Fibroblast of peridontal ligament (primary cell): ENCODE measurements around the gene DLGAP1.
A peak's percentile ranks its signal among the peaks of the same experiment; 100 is the strongest.

Experiments
- DNase-seq: peaks from one replicate; pipeline ENCODE4 v3.0.0-alpha.2; 2010; ENCODE audit errors: extremely low read depth

The DLGAP1 gene

GRCh38 chr18:3538954-3539617, 916.0 kb downstream of the DLGAP1 start:
- no peak for DNase-seq

- peak; percentile 82 for DNase-seq
Observed at GRCh38 chr18:3538456-3538855, 916.7 kb downstream of the DLGAP1 start.

DNA sequence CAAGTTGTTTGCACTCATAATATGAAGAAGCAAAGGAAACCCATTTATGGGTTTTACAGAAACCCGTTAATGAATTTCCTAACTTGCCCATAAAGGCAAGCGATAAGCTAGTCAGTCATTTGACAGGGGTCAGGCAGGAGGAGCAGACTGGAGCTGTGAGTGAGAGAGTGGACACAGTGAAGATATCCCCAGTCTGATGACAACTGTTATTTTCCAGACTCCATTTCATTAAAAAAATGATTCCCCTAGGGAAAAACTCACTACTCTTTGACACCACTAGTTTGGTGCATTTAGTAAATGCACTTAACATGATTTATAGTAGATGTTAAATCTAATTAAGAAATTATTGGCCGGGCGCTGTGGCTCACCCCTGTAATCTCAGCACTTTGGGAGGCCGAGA, 924.3 kb downstream of the DLGAP1 start:
- DNase-seq: no peak

GRCh38 chr18:3529601-3530000, 925.5 kb downstream of the DLGAP1 start:
- DNase-seq: no peak

GRCh38 chr18:3529077-3529476, 926.0 kb downstream of the DLGAP1 start:
- DNase-seq: no peak

DNA sequence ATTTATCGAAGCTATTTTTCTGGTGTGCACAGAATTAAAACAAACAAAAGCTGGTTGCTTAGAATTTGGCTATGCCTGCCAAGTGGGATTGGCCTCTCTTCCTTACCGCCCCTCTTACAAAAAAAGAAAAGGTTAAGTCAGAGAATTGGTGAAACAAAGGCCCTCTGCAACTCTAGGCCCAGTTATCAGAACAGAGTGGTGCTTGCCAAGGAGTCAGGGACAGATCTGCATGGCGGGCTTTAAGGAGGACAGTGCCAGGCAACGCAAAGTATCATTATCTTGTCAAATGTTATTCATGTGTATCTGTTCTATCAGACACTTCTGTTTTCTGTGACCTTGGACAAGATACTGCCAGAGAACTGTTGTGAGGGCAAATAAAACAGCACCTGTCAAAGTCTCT, 926.9 kb downstream of the DLGAP1 start:
- DNase-seq: no peak

DNA sequence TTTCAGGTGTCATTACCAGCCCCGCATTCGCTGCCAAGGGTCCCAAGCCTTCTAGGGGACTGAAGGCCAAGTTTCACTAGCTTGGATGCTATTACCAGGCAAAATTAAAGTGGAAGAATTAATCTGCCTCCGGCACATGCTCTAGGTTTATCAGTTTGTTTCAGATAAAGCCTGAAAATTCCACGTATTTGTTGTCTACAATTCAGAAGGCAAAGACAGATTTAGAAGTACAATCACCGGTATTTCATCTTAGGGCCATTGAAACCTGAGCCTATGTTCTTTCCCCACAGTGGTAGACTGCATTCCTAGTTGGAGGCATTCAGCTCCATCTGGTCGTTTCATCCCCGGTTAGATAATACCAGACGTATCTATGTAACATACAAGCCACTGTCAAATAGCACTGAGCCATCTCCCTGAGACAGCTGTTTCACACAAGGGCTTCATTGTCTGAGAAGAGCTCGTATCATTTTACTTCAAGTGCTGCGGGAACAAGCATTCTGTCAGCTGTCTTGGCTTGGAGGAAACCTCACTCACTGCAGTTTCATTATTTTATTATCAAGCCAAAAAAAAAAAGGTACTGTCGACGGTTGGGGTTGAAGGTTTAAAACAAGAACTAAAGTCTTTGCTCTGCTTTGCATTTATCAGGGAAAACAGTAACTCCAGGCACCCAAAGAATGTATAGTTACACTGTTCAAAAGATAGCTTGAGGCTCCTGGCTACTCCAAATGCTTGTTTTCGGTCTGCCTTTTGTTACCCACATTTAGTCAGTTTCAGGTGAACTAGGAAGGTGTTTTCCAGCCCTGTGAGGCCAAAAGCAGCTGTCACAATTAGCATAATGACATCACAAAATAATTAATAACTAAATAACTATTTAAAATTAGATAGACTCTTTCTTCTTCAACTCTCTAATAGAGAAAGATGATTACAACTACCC, 928.4 kb downstream of the DLGAP1 start:
- peak; percentile 61 for DNase-seq

GRCh38 chr18:3525870-3526420, 929.2 kb downstream of the DLGAP1 start:
- DNase-seq: peak; percentile 26

GRCh38 chr18:3524706-3525105, 930.4 kb downstream of the DLGAP1 start:
- DNase-seq: no peak

- no peak for DNase-seq
Observed at GRCh38 chr18:3520230-3521085, 934.6 kb downstream of the DLGAP1 start.

DNA sequence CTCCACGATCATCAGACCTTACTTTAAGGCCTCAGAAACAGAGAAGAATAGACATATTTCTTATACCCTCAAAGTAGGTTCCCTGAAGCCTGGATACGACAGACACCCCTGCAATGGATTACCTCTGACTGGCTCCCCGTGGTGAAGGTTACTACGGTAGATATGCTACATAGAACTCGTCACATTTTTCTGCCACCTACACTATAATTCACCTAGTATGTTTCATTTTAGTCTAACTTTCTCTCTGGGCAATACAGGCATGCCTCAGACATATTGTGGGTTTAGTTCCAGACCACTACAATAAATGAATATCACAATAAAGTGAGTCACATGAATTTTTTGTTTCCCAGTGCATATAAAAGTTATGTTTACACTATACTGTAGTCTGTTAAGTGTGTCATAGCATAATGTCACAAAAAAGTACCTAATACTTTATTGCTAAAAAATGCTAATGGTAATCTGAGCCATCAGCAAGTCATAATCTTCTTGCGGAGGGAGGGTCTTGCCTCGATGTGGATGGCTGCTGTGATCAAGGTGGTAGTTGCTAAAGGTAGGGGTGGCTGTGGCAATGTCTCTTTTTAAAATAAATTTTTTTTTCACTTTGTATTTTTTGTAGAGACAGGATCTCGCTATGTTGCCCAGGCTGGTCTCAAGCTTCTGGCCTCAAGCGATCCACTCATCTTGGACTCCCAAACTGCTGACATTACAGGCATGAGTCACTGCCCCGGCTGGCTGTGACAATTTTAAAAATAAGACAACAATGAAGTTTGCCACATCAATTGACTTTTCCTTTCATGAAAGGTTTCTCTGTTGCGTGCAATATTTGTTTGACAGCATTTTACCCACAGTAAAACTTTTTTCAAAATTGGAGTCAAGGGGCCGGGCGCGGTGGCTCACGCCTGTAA, 940.5 kb downstream of the DLGAP1 start:
- DNase-seq: no peak

DNA sequence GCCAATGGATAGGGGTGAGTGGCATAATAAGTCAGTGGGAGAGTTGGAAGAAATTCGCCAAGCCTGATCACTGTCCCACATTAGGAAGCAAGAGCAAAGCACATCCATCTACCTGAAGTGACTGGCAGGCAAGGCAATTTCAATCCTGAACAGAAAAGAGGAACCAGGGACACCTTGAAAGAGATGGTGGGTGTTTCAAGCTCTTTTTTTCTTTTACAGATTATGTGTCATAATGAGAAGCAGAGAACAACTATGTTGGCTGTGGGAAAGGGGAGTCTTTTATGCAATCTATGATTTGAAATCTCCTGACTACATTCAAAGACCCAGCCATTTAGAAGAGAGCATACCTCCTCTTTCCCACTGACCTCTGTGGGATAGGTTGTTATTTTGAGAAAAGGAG, 941.6 kb downstream of the DLGAP1 start:
- DNase-seq: no peak

DNA sequence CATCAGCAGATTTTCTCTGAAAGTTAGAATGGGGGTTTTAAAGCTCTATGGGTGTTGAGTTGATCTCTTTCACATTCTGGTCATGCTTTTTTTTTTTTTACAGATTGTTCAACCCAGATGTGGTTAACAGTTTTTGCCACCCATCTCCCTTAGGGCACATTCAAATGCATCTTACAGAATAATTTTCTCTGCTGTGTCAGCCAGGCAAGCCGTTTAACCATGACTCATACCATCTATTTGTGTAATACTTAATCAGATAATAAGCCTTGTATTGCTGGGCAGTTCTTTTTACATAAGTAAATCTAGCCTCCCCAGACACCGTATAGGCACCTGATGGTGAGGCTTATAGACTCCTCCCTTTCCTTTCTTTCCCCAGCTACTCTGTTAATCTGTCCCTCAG, 943.1 kb downstream of the DLGAP1 start:
- DNase-seq: peak; percentile 80

DNA sequence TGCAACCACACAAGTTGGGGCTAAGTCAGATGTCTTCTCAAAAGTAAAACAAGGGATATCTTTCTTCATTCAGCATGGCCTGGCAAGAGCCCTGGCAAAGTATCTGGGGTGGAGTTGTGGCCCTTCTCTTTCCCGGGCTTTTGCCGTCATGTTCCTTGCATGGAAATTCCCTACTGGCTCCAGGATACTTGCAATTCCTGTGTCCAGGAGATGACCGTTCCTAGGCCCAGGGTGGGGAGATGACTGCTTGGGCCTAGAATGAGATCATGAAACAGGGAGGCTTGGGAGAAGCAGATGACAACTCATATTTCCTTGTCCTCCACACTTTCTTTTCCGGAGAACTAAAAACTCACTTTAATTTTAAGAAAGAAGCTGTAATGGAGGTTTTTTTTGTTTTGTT, 944.2 kb downstream of the DLGAP1 start:
- no peak for DNase-seq

- DNase-seq: no peak
Observed at GRCh38 chr18:3510024-3510423, 945.1 kb downstream of the DLGAP1 start.

GRCh38 chr18:3508576-3509549, 946.2 kb downstream of the DLGAP1 start:
- peak; percentile 60 for DNase-seq

DNA sequence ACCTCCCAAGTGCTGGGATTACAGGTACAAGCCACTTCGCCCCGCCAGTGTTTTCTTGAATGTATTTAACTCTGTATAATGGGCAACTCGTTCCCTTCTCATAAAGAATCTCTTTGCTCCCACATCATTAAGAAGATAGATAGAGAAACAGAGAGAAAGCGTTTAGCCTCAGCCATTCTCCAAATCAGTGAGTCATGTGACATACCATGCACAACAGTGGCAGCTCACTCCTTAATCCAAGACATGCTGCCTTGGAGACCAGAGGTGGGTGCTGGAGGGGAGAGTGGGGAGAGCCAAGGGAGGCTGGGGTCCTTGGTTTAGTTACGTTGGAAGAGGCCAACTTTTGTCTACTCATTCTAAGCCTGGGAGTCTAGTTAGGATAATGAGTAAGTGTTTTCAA, 950.5 kb downstream of the DLGAP1 start:
- no peak for DNase-seq

DNA sequence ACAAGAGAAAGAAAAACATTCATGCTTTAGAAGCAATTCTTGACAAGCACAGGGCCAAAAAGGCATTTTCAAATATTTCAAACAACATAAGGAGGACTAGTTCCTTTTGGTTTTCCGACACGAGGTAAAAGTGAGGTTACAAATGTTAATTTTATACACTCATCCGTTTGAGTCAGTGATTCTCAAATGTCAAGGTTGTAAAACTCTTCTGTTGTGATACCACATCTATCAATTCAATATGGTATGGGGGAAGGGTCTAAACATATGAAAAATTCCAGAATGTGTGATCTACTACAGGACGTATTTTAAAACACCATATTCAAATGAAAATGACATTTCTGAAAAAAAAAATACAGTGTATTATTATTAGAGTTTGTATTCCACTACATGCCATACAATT, 952.5 kb downstream of the DLGAP1 start:
- DNase-seq: no peak

DNA sequence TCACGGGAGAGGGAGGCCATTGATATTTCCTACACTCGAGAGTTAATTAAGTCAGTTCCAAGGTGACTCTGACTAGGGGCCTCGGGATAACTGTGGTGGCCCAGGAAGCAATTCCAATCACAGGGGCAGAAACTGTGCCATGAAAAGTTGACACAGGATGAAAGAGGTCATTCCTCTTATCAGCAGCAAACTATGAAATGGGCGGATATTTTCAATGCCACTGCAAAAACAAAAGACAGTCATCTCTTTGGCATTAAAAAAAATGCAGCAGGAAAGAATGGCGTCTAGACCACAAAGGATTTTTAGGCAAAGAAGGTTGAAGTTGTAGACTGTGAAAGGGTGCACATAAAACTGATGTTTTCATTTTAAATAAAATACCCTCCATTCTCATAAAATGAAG, 955.1 kb downstream of the DLGAP1 start:
- DNase-seq: no peak

- no peak for DNase-seq
Observed at GRCh38 chr18:3499501-3499900, 955.6 kb downstream of the DLGAP1 start.
